A673 (cell line): Measurements from ENCODE around the gene SBK2. TPM values are rescaled to one million over a fixed set of nuclear protein-coding genes. Genes with fewer than 3 reads are reported as not detected.

ENCODE experiments used
- BruUV-seq: library from RNA; stranded (reverse); fragments of 400-500 nt; replicated peaks from 2 replicates; lab custom pipeline; 2021; lab: Mats Ljungman, UMichigan
- CTCF ChIA-PET: fragments of 300-600 bp; sonication (Branson Sonifier 250); formaldehyde crosslinking; loops from one replicate; lab custom pipeline; 2022; ENCODE audit warnings: antibody characterized with exemption; lab: Charles Lee
- POLR2A ChIA-PET: fragments of 300-600 bp; sonication (Branson Sonifier 250); formaldehyde crosslinking; loops from one replicate; lab custom pipeline; 2022; ENCODE audit warnings: antibody characterized with exemption; ENCODE audit not compliant: low non-redundant PET; lab: Charles Lee
- DNase-seq: peaks from one replicate; pipeline ENCODE4 v3.0.0-alpha.2; 2015; ENCODE audit warnings: low spot score
- H3K27ac ChIP-seq: fragments of 200-600 bp; sonication (generic); 2 replicates; pipeline ENCODE4 v1.5.1; 2016; ENCODE audit warnings: mixed run types, low read depth, mild to moderate bottlenecking, mixed read lengths, antibody characterized with exemption, low read length; ENCODE audit not compliant: poor library complexity, severe bottlenecking
- H3K27me3 ChIP-seq: fragments of 200-600 bp; sonication (generic); replicated peaks from 2 replicates; pipeline ENCODE4 v1.6.1; 2017; ENCODE audit warnings: mixed run types, low read depth, mild to moderate bottlenecking, mixed read lengths, antibody characterized with exemption, low read length; ENCODE audit not compliant: insufficient read depth, poor library complexity
- H3K36me3 ChIP-seq: fragments of 200-600 bp; sonication (generic); 2 replicates; pipeline ENCODE4 v1.6.1; 2016; ENCODE audit warnings: mixed run types, mild to moderate bottlenecking, mixed read lengths, antibody characterized with exemption, low read length; ENCODE audit not compliant: insufficient read depth, poor library complexity, severe bottlenecking
- H3K4me1 ChIP-seq: fragments of 200-600 bp; sonication (generic); 2 replicates; pipeline ENCODE4 v1.6.1; 2017; ENCODE audit warnings: mixed run types, mild to moderate bottlenecking, mixed read lengths, antibody characterized with exemption, low read length; ENCODE audit not compliant: insufficient read depth, poor library complexity, severe bottlenecking
- H3K4me3 ChIP-seq: fragments of 200-600 bp; sonication (generic); 2 replicates; pipeline ENCODE4 v1.5.1; 2016; ENCODE audit warnings: low read depth, mixed run types, mild to moderate bottlenecking, mixed read lengths, low read length; ENCODE audit not compliant: poor library complexity, severe bottlenecking
- H3K9me3 ChIP-seq: fragments of 200-600 bp; sonication (generic); 2 replicates; pipeline ENCODE4 v1.6.1; 2016; ENCODE audit warnings: mixed run types, low read depth, mild to moderate bottlenecking, mixed read lengths, antibody characterized with exemption, low read length; ENCODE audit not compliant: poor library complexity, severe bottlenecking
- CTCF ChIP-seq: fragments of 300-800, 200-600 bp; sonication (generic); conservative IDR thresholded peaks from 2 replicates; pipeline ENCODE4 v1.5.1; 2017; ENCODE audit warnings: low read depth, mild to moderate bottlenecking, antibody characterized with exemption, low read length, moderate library complexity, mixed read lengths
- EZH2 ChIP-seq: fragments of 200-600 bp; sonication (generic); IDR thresholded peaks from 2 replicates; pipeline ENCODE4 v1.6.1; 2017; ENCODE audit warnings: borderline replicate concordance, low read depth, mild to moderate bottlenecking, mixed read lengths, antibody characterized with exemption, low read length; ENCODE audit not compliant: poor library complexity, severe bottlenecking
- intact Hi-C: fragments of 100-400 bp; cut with micrococcal nuclease; formaldehyde crosslinking; loops from one replicate; pipeline ENCODE4 v1.10.0; 2022; ENCODE audit not compliant: unreplicated experiment
- total RNA-seq: library from RNA; stranded (reverse); gene quantifications from 2 replicates; pipeline ENCODE4 v1.2.3, GENCODE V29; 2021

Gene SBK2
- total RNA-seq, 1 experiment from 2014 or later: not detected

DNA sequence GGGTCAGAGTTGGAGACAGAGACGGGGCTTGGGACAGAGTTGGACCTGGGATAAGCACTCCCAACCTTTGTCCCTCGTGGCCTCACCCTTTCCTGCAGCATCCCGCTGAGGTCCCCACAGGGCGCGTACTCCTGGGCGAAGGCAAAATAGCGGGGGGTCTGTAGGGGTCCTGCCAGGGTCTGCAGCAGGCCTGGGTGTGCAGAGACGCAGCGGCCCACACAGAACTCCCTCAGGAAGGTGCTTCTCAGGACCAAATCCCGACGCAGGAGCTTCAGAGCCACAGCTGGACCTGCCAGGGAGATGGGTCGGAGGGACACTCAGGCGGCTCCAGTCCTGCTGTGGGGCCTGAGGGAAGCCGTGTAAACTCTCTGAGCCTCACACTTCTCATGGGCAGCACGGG is 7.1 kb upstream of the SBK2 start:
- no peak for TF ChIP-seq EZH2
- TF ChIP-seq CTCF: no peak
- H3K4me1 ChIP-seq: no peaks in the 10 kb centered on the region
- ChIA-PET CTCF (no interaction called here), POLR2A (no interaction called here)
- no peaks in the 10 kb centered on the region for H3K27me3 ChIP-seq
- intact Hi-C loops: no loop called here
- no peaks in the 10 kb centered on the region for H3K9me3 ChIP-seq
- H3K36me3 ChIP-seq: no peaks in the 10 kb centered on the region
- no peak overlapping the region for H3K27ac ChIP-seq
- no peak for DNase-seq
- no TSS peak for BruUV-seq
- no peak overlapping the region for H3K4me3 ChIP-seq

- H3K4me1 ChIP-seq: no peaks in the 10 kb centered on the region
- H3K27me3 ChIP-seq: no peaks in the 10 kb centered on the region
- no peak for TF ChIP-seq CTCF
- TF ChIP-seq EZH2: no peak
- no TSS peak for BruUV-seq
- ChIA-PET CTCF (no interaction called here), POLR2A (no interaction called here)
- no peak for DNase-seq
- H3K9me3 ChIP-seq: no peaks in the 10 kb centered on the region
- no peaks in the 10 kb centered on the region for H3K36me3 ChIP-seq
- H3K27ac ChIP-seq: no peak overlapping the region
- intact Hi-C loops: no loop called here
- H3K4me3 ChIP-seq: no peak overlapping the region
Observed at GRCh38 chr19:55543567-55543966, 6.6 kb upstream of the SBK2 start.

- Histone ChIP-seq H3K27ac (no peak overlapping the region), H3K4me3 (no peak overlapping the region), H3K4me1 (no peaks in the 10 kb centered on the region), H3K27me3 (no peaks in the 10 kb centered on the region), H3K36me3 (no peaks in the 10 kb centered on the region), H3K9me3 (no peaks in the 10 kb centered on the region)
- DNase-seq: no peak
- POLR2A ChIA-PET: no interaction called here
- CTCF ChIA-PET: no interaction called here
- TF ChIP-seq EZH2 (no peak), CTCF (no peak)
- intact Hi-C loops: no loop called here
- BruUV-seq: no TSS peak
Observed at GRCh38 chr19:55542292-55542855, 5.4 kb upstream of the SBK2 start.
